ENCODE results near the gene DNAH9. TPM values are rescaled to one million over a fixed set of nuclear protein-coding genes. Genes with fewer than 3 reads are reported as not detected.

Gene DNAH9
- polyA plus RNA-seq, 2 of the 4 experiments (the other 2 are of a cell fraction) = 0.03 to 0.04 TPM

DNA sequence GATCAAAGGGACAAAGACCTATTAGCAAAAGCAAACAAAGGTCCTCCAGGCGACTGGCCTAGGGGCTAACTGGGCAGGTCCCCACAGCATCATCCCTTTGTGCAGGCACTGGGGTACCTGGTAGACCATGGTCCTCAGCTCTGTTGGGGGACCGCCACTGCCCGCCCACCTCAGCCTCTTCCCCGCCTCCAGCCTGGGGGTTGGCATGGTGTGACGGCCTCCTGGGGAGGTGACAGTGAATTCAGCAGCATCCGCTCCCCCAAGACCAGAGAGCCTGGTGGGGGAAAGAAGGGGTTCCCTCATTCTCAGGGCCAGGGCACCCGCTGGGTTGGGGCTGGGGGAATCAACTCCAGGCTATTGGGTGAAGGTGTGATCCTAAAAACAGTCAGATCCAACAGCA is 38.7 kb upstream of the DNAH9 start:
- H3K4me3 ChIP-seq = no peak overlapping the region
- CTCF ChIA-PET = no interaction called here
- H3K4me1 ChIP-seq = no peaks in the 10 kb centered on the region
- no peak overlapping the region for H3K27ac ChIP-seq
- no peak overlapping the region for H3K4me2 ChIP-seq
- POLR2A ChIA-PET = no interaction called here
- 7% methylated on average over 4 of the region's 7 CpGs for WGBS (ENCODE audit: missing lambda C conversion rate)
- FAIRE-seq (no peak), ATAC-seq (no peak), DNase-seq (ENCODE audit: low read depth in 1 of 2, low spot score in 1 of 2) (no peak)
- no peaks in the 10 kb centered on the region for H3K9me3 ChIP-seq
- no peak for TF ChIP-seq EP300 (IDR thresholded peaks at IDR 0.05)
- no peak for TF ChIP-seq HMGXB4 (CRISPR knock-in tag; IDR thresholded peaks at IDR 0.05; ENCODE audit: borderline replicate concordance)
- no peak for TF ChIP-seq CHD4 (IDR thresholded peaks at IDR 0.05; ENCODE audit: borderline replicate concordance)
- no peak for TF ChIP-seq HOXB5 (CRISPR knock-in tag; IDR thresholded peaks at IDR 0.05)
- TF ChIP-seq CEBPB (IDR thresholded peaks at IDR 0.05) = no peak
- no peak for TF ChIP-seq CBX8 (IDR thresholded peaks at IDR 0.05)
- no peak for TF ChIP-seq POLR2A (IDR thresholded peaks at IDR 0.05; ENCODE audit: low read length)

- DNase-seq (ENCODE audit: low read depth in 1 of 2, low spot score in 1 of 2) = no peak
- no peak for FAIRE-seq
- Histone ChIP-seq H3K4me3 (no peak overlapping the region), H3K4me2 (no peak overlapping the region), H3K4me1 (no peaks in the 10 kb centered on the region), H3K27ac (no peak overlapping the region), H3K9me3 (no peaks in the 10 kb centered on the region)
- WGBS (ENCODE audit: missing lambda C conversion rate) = 0% methylated on average over 1 of the region's 1 CpG
- TF ChIP-seq PBX3 (IDR thresholded peaks at IDR 0.05) (no peak), POLR2A (IDR thresholded peaks at IDR 0.05; ENCODE audit: low read length) (no peak), E2F6 (IDR thresholded peaks at IDR 0.05; ENCODE audit: borderline replicate concordance, low read depth) (no peak), FOSL2 (IDR thresholded peaks at IDR 0.05) (no peak), FOSL2 (CRISPR knock-in tag; IDR thresholded peaks at IDR 0.05) (no peak), ZC3H11A (IDR thresholded peaks at IDR 0.05) (no peak)
- TF ChIP-seq, protein P1, sequence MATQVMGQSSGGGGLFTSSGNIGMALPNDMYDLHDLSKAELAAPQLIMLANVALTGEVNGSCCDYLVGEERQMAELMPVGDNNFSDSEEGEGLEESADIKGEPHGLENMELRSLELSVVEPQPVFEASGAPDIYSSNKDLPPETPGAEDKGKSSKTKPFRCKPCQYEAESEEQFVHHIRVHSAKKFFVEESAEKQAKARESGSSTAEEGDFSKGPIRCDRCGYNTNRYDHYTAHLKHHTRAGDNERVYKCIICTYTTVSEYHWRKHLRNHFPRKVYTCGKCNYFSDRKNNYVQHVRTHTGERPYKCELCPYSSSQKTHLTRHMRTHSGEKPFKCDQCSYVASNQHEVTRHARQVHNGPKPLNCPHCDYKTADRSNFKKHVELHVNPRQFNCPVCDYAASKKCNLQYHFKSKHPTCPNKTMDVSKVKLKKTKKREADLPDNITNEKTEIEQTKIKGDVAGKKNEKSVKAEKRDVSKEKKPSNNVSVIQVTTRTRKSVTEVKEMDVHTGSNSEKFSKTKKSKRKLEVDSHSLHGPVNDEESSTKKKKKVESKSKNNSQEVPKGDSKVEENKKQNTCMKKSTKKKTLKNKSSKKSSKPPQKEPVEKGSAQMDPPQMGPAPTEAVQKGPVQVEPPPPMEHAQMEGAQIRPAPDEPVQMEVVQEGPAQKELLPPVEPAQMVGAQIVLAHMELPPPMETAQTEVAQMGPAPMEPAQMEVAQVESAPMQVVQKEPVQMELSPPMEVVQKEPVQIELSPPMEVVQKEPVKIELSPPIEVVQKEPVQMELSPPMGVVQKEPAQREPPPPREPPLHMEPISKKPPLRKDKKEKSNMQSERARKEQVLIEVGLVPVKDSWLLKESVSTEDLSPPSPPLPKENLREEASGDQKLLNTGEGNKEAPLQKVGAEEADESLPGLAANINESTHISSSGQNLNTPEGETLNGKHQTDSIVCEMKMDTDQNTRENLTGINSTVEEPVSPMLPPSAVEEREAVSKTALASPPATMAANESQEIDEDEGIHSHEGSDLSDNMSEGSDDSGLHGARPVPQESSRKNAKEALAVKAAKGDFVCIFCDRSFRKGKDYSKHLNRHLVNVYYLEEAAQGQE (IDR thresholded peaks at IDR 0.05) = no peak
- TF ChIP-seq, protein P2, sequence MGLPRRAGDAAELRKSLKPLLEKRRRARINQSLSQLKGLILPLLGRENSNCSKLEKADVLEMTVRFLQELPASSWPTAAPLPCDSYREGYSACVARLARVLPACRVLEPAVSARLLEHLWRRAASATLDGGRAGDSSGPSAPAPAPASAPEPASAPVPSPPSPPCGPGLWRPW (IDR thresholded peaks at IDR 0.05) = no peak
- ChIA-PET CTCF (interaction anchor here (1.5 kb wide), 1 partner anchor 45 kb away, joined by 4 read pairs; no protein-coding TSS in a partner anchor), POLR2A (no interaction called here)
- no peak for ATAC-seq
Observed at GRCh38 chr17:11561281-11561680, 37.0 kb upstream of the DNAH9 start.

GRCh38 chr17:11561702-11562101 is 36.6 kb upstream of the DNAH9 start:
- Histone ChIP-seq H3K4me3 (no peak overlapping the region), H3K9me3 (no peaks in the 10 kb centered on the region), H3K4me1 (no peaks in the 10 kb centered on the region), H3K4me2 (no peak overlapping the region), H3K27ac (no peak overlapping the region)
- DNase-seq (ENCODE audit: low read depth in 1 of 2, low spot score in 1 of 2) = no peak
- CTCF ChIA-PET = interaction anchor here (1.1 to 1.5 kb wide), 2 partner anchors 8 to 46 kb away, joined by 3 to 4 read pairs; no protein-coding TSS in a partner anchor
- POLR2A ChIA-PET = no interaction called here
- 2% methylated on average over 2 of the region's 2 CpGs for WGBS (ENCODE audit: missing lambda C conversion rate)
- ATAC-seq = no peak
- no peak for FAIRE-seq
- no peak for TF ChIP-seq MAFK (IDR thresholded peaks at IDR 0.05; ENCODE audit: partially characterized antibody)
